ENCODE results near the gene LRRC18. TPM values are rescaled to one million over a fixed set of nuclear protein-coding genes. Genes with fewer than 3 reads are reported as not detected.

LRRC18 gene
- total RNA-seq, 4 donors from 2014 or later, result 1.7 TPM; not detected in 3

DNA sequence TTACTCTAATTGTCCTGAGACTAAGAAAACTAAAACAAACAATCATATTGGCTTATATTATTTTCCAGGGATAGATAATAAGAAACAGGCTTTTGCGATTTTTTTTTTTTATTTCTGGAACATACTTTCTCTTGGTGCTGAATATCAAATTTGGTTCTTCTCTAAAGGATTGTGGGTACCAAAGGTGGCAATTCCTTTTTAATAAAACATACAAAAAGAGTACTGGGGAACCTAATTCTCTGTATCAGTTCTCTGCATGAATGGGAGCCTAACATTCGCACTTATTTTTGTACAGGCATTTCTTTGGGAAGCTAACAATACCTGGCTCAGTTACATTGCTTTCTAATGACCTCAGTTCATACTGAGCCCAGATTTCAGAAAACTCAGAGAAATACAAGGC lies 32.8 kb downstream of the LRRC18 start:
- Histone ChIP-seq H3K4me1 (no peaks in the 10 kb centered on the region), H3K36me3 (no peaks in the 10 kb centered on the region), H3K27me3 (no peaks in the 10 kb centered on the region), H3K27ac (no peak overlapping the region), H3K9me3 (no peaks in the 10 kb centered on the region), H3K4me3 (no peak overlapping the region)
- DNase-seq, result no peak
- TF ChIP-seq POLR2A (IDR thresholded peaks at IDR 0.05) (no peak), CTCF (IDR thresholded peaks at IDR 0.05) (no peak)

DNA sequence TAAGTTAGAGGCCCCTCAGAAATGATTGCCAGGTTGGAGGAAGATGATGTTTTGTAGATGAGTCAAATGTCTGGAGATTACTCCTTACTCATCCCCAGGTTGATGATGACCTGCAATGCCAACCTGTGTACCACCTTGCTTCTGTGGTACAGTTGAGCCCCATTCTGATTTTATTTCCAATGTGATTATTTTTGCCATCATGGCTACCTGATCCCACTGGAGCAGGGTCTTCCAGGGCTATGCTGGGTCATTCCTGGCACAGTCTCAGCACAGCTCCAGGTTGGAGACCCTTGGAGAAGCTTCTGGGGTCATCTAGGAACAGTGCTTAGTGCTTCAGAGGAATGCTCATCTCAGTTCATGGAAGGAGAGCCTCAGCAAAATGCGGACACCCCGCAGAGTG lies 34.3 kb downstream of the LRRC18 start:
- Histone ChIP-seq H3K4me1 (no peaks in the 10 kb centered on the region), H3K27ac (no peak overlapping the region), H3K9me3 (no peaks in the 10 kb centered on the region), H3K4me3 (no peak overlapping the region), H3K36me3 (no peaks in the 10 kb centered on the region), H3K27me3 (no peaks in the 10 kb centered on the region)
- no peak for DNase-seq
- TF ChIP-seq POLR2A (IDR thresholded peaks at IDR 0.05), result no peak

DNA sequence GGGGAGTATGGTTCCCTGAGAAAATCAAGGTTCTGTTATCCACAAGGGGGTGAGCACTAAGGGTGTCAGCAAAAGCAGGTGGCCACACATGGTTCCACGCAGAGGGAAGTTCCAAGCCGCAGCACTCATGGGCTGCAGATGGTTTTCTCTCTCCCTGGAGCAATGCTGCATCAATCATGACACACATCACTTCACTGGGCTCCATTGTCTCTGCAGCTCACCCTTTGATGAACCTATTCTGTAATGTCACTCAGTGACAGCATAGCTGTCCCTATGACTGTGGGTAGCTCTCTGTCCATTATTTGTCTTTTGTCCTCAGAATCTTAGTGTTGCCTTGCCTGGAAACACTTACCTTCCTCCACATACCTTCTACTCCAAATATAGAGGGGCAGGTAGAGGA lies 34.8 kb downstream of the LRRC18 start:
- Histone ChIP-seq H3K36me3 (no peaks in the 10 kb centered on the region), H3K27me3 (no peaks in the 10 kb centered on the region), H3K4me1 (no peaks in the 10 kb centered on the region), H3K4me3 (no peak overlapping the region), H3K27ac (no peak overlapping the region), H3K9me3 (no peaks in the 10 kb centered on the region)
- no peak for DNase-seq
- TF ChIP-seq CTCF (IDR thresholded peaks at IDR 0.05), result no peak
- TF ChIP-seq POLR2A (IDR thresholded peaks at IDR 0.05), result no peak

DNA sequence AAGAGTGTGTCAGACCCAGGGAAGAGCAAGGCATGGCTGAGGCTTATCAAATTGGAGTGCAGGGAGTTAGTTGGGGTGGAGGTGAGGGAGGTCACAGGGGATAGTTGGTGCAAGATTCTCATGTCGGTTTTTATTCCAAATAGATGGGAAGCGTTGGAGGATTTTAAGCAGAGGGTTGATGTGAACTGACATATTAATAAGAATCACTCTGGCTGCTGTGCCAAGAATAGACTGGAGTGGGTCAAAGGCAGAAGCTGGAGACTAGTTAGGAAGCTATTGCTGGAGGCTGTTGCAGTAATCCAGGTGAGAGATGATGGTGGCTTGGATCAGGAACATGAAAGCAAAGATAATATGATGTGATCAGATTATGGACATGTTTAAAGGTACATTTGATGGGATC lies 36.5 kb downstream of the LRRC18 start:
- Histone ChIP-seq H3K4me3 (no peak overlapping the region), H3K27ac (no peak overlapping the region), H3K9me3 (no peaks in the 10 kb centered on the region), H3K27me3 (no peaks in the 10 kb centered on the region), H3K4me1 (no peaks in the 10 kb centered on the region), H3K36me3 (no peaks in the 10 kb centered on the region)
- no peak for TF ChIP-seq POLR2A (IDR thresholded peaks at IDR 0.05)
- TF ChIP-seq CTCF (IDR thresholded peaks at IDR 0.05), result no peak
- no peak for DNase-seq

- Histone ChIP-seq H3K4me1 (no peaks in the 10 kb centered on the region), H3K9me3 (no peaks in the 10 kb centered on the region), H3K4me3 (no peak overlapping the region), H3K27ac (no peak overlapping the region), H3K27me3 (no peaks in the 10 kb centered on the region), H3K36me3 (no peaks in the 10 kb centered on the region)
- TF ChIP-seq POLR2A (IDR thresholded peaks at IDR 0.05) (no peak), CTCF (IDR thresholded peaks at IDR 0.05) (no peak)
- DNase-seq, result no peak
Observed at GRCh38 chr10:48902096-48902495, 37.5 kb downstream of the LRRC18 start.

- no peak for DNase-seq
- H3K4me1 ChIP-seq, result no peaks in the 10 kb centered on the region
- H3K9me3 ChIP-seq, result no peaks in the 10 kb centered on the region
- H3K36me3 ChIP-seq, result no peaks in the 10 kb centered on the region
- H3K4me3 ChIP-seq, result no peak overlapping the region
- TF ChIP-seq CTCF (IDR thresholded peaks at IDR 0.05), result no peak
- no peak for TF ChIP-seq POLR2A (IDR thresholded peaks at IDR 0.05)
- no peaks in the 10 kb centered on the region for H3K27me3 ChIP-seq
- H3K27ac ChIP-seq, result no peak overlapping the region
Observed at GRCh38 chr10:48901319-48901718, 38.3 kb downstream of the LRRC18 start.

All from Peyer's patch (tissue), 4 donors.